ENCODE results near the gene MAGEA9. TPM values are rescaled to one million over a fixed set of nuclear protein-coding genes. Genes with fewer than 3 reads are reported as not detected.
A peak's percentile ranks its signal among the peaks of the same experiment; 100 is the strongest.

Gene MAGEA9
- total and polyA plus RNA-seq, 11 donors: not detected

GRCh38 chrX:149825424-149825823, 43.7 kb downstream of the MAGEA9 start:
- H3K4me1 ChIP-seq: peaks cover 0 to 5% (median 0%) of the 10 kb centered on the region in 12 donors
- H3K9me3 ChIP-seq: no peaks in the 10 kb centered on the region
- peaks cover 0 to 22% (median 0%) of the 10 kb centered on the region in 9 donors for H3K27me3 ChIP-seq
- DNase-seq: no peak
- H3K27ac ChIP-seq: no peak overlapping the region
- H3K4me3 ChIP-seq: no peak overlapping the region
- intact Hi-C loops (cut with DNase I): no loop called here
- no peak for ATAC-seq
- WGBS, 4 donors: 1 to 16% (median 7%) methylated on average over 3 of the region's 3 CpGs
- H3K36me3 ChIP-seq: no peaks in the 10 kb centered on the region
- TF ChIP-seq POLR2A (IDR thresholded peaks at IDR 0.05) (no peak), CTCF (IDR thresholded peaks at IDR 0.05) (peak in 9 of 12 donors; percentile 6 to 40 (median 25))

DNA sequence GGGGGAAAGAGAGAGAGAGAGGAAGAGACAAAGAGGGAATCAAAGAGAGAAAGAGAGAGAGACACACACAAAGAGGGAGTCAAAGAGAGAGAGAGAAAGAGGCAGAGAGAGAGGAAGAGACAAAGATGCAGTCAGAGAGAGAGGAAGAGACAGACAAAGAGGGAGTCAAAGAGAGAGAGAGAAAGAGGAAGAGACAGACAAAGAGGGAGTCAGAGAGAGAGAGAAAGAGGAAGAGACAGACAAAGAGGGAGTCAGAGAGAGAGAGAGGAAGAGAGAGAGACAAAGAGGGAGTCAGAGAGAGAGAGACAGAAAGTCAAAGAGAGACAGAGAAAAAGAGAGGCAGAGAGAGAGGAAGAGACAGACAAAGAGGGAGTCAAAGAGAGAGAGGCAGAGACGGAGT, 45.5 kb downstream of the MAGEA9 start:
- WGBS, 4 donors: 65 to 86% (median 75%) methylated on average over 1 of the region's 1 CpG
- Histone ChIP-seq H3K4me3 (no peak overlapping the region), H3K4me1 (peaks cover 0 to 6% (median 0%) of the 10 kb centered on the region in 12 donors), H3K9me3 (no peaks in the 10 kb centered on the region), H3K27me3 (peaks cover 0 to 24% (median 0%) of the 10 kb centered on the region in 9 donors), H3K36me3 (no peaks in the 10 kb centered on the region), H3K27ac (no peak overlapping the region)
- ATAC-seq (no peak), DNase-seq (no peak)
- TF ChIP-seq POLR2A (IDR thresholded peaks at IDR 0.05): no peak
- TF ChIP-seq CTCF (IDR thresholded peaks at IDR 0.05): no peak
- intact Hi-C loops (cut with DNase I): no loop called here

DNA sequence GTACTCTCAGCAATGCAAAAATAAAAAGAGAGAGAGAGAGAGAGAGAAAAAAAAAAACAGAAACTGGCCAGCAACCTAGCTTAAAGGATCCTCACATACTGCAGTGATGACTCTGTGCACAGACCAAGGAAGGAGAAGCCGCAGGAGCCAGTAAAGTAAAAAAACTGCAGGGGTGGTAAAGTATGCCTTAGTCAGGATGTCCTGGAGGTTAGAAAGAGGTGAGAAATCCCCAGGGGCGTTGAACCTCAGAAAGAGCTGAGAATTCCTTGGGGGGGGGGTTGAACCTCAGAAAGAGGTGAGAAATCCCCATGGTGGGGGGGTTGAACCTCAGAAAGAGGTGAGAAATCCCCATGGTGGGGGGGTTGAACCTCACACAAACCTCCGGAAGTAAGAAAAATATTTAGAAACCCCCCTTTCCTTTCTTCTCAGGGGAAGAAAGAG, 48.0 kb downstream of the MAGEA9 start:
- Histone ChIP-seq H3K4me1 (peaks cover 0 to 6% (median 0%) of the 10 kb centered on the region in 12 donors), H3K27ac (no peak overlapping the region), H3K27me3 (peaks cover 0 to 23% (median 0%) of the 10 kb centered on the region in 9 donors), H3K36me3 (no peaks in the 10 kb centered on the region), H3K4me3 (peak overlapping the region in 3 of 12 donors; percentile 40 to 44 (median 44)), H3K9me3 (no peaks in the 10 kb centered on the region)
- no peak for ATAC-seq
- intact Hi-C loops (cut with DNase I): no loop called here
- DNase-seq: no peak
- no peak for TF ChIP-seq CTCF (IDR thresholded peaks at IDR 0.05)
- no peak for TF ChIP-seq POLR2A (IDR thresholded peaks at IDR 0.05)
- 20 to 46% (median 35%) methylated on average over 3 of the region's 3 CpGs for WGBS, 4 donors

- intact Hi-C loops (cut with DNase I): no loop called here
- peaks cover 0 to 23% (median 0%) of the 10 kb centered on the region in 9 donors for H3K27me3 ChIP-seq
- no peaks in the 10 kb centered on the region for H3K36me3 ChIP-seq
- H3K4me1 ChIP-seq: peaks cover 0 to 6% (median 0%) of the 10 kb centered on the region in 12 donors
- H3K9me3 ChIP-seq: no peaks in the 10 kb centered on the region
- ATAC-seq (no peak), DNase-seq (no peak)
- H3K4me3 ChIP-seq: peak overlapping the region in 7 of 12 donors; percentile 10 to 44 (median 35)
- no peak overlapping the region for H3K27ac ChIP-seq
- no peak for TF ChIP-seq CTCF (IDR thresholded peaks at IDR 0.05)
- TF ChIP-seq POLR2A (IDR thresholded peaks at IDR 0.05): no peak
- WGBS, 4 donors: 2 to 24% (median 13%) methylated on average over 18 of the region's 18 CpGs
Observed at GRCh38 chrX:149830192-149830873, 48.6 kb downstream of the MAGEA9 start.
